Hippocampal formation (tissue), 2 donors: ENCODE measurements around the gene GLB1L2.
"Not testable (repeated sequence)": the region's sequence is repeated elsewhere in the genome, so short reads cannot be mapped to it uniquely, and the experiment has no call there.

Source experiments
- DNase-seq, 2 donors: peaks; one replicate each; lab custom pipeline; 2025; lab: John Stamatoyannopoulos, UW

Gene GLB1L2, protein sequence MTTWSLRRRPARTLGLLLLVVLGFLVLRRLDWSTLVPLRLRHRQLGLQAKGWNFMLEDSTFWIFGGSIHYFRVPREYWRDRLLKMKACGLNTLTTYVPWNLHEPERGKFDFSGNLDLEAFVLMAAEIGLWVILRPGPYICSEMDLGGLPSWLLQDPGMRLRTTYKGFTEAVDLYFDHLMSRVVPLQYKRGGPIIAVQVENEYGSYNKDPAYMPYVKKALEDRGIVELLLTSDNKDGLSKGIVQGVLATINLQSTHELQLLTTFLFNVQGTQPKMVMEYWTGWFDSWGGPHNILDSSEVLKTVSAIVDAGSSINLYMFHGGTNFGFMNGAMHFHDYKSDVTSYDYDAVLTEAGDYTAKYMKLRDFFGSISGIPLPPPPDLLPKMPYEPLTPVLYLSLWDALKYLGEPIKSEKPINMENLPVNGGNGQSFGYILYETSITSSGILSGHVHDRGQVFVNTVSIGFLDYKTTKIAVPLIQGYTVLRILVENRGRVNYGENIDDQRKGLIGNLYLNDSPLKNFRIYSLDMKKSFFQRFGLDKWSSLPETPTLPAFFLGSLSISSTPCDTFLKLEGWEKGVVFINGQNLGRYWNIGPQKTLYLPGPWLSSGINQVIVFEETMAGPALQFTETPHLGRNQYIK

DNA sequence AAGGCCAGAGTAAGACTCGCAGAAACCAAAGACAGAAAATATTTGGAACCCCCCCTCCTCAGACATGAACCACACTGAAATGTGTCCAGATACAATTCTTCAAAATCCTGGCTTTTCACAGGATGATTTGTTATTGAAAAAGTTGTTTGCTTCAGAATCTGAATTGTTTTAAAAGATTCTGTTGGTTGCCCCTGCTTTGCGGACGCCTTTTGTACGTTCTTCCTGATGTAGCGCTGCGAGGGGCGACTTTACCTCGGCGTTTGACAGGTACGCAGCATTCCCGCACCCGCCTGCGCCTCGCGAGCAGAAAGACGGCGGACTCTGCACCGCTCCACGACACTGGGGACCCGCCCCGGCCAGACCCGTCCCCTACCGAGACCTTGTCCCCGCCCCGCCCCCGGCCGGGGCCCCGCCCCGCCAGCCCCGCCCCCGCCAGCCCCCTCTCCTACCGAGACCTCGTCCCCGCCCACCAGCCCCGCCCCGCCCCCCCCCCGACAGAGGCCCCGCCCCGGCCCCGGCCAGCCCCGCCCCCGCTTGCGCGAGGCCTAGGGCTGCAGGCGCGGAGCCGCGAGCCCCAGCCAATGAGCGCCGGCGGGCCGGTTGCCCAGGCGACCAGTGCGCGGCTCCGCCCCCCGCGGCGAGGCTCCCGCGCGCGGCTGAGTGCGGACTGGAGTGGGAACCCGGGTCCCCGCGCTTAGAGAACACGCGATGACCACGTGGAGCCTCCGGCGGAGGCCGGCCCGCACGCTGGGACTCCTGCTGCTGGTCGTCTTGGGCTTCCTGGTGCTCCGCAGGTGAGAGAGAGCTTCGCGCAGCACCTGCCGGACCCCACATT is at the start of gene GLB1L2:
GLB1L2 (plus strand) TSS at position 635 of the 835 bp plus-strand sequence; CDS start at position 709, 74 bp downstream.
- DNase-seq = peak; percentile 42 to 63

DNA sequence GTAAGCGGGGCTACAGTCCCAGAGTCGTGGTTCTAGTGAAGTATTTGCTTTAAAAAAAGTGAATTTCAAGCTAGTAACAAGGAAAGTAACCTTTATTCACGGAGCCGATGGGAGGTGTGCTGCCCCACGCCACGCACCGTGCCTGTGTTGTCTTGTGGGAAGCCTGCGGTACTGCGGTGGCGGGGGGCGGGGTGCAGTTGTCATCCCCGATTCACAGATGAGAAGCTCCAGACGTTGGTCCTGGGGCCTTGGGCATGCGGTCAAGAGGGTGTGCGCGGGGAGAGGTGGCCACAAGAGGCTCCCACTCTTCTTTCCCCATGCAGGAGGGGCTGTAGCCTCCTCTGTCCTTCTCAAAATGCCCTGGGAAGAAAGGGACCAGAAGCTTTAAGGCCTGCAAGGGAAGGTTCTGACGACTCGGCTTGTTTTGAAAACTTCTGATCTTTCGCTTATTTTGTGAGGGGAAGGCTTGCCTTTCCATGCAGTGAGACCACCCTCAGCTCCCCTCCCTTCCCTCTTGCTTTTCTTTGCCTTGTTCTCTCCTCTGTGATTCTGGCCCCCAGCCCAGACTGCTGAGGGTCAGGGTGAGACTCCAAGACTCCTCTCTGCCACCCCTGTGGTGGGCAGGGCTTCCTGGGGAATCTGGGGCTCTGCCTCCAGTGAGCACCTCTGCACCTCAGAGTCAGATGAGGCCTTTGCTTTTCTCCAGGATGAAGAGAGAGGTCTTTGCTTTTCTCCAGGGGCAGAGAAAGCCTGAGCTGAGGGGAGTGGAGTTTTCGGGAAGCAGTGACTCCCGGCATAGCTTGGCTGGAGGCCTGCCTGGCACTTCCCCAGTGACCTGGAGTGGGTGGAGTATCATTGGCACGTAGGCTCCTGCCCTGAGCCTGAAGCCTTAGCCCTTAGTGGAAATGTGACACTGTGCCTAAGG is 49.4 kb upstream of the GLB1L2 start:
- no peak for DNase-seq

DNA sequence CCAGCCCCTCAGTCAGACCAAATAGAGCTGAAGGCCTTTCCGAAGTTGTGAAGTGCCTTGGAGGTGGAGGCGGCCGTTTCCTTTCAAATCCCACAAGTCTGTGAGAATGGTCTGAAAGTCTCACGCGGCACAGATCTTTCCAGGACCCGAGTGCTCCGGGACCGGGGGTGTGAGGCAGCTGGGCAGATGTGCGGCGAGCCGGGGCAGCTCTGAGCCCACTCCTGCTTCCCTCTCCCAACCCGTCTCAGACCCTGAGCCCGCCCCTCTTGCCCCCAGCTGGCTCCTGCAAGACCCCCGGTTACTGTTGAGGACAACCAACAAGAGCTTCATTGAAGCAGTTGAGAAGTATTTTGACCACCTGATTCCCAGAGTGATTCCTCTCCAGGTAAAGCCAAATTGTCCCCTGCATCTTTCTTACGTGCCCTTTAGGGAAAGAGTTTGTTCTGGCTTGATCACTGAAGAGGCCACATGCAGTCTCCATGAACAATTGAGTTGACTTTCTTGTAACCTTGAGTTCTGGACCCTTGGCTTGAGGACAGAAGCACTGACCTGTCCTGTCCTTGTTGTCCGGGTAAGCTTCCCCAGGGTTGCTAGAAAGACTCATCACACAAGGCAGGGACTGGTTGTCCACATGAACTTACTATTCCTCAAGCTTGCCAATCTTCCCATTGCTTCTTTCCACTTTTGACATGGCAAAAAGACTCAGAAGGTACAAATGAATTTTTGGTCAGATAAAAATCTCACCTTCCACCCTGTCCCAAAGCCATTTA is 48.1 kb upstream of the GLB1L2 start:
- no peak for DNase-seq

DNA sequence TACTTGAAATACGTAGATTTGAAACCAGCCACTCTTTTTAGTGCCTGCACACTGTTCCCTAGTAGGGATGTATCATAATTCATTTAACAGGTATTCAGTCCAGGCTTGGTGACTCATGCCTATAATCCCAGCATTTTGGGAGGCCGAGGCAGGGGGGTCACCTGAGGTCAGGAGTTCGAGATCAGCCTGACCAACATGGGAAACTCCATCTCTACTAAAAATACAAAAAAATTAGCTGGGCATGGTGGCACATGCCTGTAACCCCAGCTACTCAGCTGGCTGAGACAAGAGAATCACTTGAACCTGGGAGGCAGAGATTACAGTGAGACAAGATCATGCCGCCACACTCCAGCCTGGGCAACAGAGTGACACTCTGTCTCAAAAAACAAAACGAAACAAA is 47.4 kb upstream of the GLB1L2 start:
- not testable (repeated sequence) for DNase-seq

DNA sequence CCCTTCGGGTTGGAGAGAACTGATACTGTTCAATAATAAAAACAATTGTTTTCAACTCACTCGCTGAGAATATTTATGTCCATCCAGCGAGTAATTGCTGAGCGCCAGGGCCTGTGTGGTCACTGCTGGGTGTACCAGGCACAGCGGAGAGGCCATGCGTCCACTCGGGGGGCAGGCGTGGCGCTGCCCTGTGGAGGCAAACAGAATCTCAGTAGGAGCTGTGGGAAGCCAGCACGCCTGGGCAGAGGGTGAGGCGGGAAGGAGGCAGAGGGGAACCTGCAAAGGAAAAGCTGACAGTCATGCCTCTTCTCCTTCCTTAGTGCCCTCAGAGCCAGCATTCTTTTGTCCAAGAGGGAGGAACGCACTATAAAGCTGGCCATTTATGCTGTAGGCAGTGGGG is 44.2 kb upstream of the GLB1L2 start:
- DNase-seq = no peak

DNA sequence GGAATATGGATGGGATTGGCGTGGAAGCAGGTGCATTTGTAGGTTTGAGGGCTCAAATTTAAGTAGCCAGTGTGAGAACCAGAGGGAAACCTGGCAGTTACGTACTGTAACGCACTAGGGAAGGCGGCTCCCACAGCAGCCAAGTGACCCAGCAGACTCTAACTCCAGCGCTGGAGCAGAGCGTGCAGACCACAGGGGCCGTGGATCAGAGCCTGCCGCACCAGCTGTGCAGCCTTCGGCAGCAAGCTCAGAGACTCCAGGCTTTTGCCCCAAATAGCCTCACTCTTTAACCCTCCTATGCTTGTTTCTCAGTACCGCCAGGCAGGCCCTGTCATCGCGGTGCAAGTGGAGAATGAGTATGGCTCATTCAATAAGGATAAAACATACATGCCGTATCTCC is 43.3 kb upstream of the GLB1L2 start:
- DNase-seq = no peak

DNA sequence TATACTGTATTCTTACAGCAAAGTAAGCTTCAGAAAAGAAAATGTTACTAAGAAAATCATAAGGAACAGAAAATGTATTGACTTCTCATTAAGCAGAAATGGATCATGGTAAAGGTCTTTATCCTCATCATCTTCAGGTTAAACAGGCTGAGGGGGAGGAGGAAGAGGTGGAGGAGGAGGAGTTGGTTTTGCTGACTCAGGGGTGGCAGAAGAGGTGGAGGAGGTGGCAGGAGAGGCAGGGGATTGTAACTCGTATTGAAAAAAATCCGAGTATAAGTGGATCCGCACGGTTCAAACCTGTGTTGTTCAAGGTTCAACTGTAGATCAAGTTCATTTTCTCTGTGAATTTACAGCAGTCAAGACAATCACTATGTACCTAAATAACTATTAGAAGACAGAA is 42.6 kb upstream of the GLB1L2 start:
- DNase-seq = no peak

DNA sequence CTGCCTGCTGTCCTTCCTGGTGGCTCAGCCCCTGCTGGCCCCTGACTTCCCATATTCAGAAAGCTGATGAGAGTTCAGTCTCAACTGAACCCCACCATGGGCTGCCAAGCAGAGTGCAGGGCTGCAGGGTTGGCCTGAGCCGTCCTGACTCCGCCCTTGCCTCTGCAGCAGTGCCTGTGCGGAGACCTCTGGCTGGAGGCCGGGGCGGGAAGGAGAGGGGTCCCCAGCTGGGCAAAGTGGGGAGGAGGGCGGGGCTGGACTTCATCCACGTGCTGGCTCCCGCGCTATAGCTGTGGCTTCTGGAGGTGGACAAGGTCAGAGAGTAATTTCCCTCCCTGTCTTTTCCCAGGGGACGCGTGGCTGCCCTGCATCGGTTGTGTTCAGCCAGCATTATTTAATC is 42.0 kb upstream of the GLB1L2 start:
- DNase-seq = no peak

DNA sequence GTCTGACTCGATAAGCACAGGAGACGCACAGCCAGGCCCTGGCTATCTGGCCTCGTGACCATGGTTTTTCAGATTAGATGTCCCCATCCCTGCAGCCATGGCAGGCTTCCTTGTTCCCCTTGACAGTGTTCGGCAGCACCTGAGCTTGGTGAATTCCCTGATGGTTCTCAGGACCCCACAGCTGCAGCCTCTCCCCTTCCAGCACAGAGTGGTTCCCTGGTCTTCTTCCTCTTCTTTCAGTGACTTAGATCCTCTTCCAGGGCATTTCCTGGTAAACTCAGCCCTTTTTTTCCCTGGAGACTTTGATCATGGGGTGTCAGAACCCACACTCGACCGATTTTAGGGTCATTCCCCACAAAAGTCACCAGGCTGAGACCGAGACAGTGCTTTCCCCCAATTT is 41.1 kb upstream of the GLB1L2 start:
- no peak for DNase-seq

DNA sequence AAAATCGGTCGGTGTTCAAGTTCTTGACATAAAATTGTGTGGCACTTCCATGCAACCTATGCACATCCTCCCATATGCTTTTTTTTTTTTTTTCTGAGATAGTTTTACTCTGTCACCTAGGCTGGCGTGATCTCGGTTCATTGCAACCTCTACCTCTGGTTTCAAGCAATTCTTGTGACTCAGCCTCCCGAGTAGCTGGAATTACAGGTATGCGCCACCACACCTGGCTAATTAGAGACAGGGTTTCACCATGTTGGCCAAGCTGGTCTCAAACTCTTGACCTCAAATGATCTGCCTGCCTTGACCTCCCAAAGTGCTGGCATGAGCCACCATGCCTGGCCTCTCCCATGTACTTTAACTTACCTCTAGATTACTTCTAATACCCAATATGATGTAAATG is 40.6 kb upstream of the GLB1L2 start:
- no peak for DNase-seq

DNA sequence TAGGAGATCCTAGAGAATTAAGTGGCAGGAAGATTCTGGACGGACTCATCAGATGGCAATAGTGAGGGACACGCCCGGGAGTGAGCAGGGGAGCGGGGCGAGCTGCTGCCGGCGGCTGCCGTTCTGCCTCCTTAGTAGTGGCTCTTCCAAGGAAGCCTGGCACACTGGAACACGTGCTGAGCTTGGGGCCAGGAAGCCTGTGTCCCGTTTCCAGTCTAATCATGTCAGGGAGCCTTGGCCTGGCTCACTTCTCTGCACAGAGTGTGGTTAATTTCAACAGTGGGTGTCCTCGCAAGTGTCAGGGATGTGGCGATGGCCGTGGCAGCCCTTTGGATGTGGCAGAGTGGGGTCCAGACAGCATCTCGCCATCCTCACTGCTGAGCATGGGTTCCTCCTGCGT is 39.1 kb upstream of the GLB1L2 start:
- DNase-seq = no peak

DNA sequence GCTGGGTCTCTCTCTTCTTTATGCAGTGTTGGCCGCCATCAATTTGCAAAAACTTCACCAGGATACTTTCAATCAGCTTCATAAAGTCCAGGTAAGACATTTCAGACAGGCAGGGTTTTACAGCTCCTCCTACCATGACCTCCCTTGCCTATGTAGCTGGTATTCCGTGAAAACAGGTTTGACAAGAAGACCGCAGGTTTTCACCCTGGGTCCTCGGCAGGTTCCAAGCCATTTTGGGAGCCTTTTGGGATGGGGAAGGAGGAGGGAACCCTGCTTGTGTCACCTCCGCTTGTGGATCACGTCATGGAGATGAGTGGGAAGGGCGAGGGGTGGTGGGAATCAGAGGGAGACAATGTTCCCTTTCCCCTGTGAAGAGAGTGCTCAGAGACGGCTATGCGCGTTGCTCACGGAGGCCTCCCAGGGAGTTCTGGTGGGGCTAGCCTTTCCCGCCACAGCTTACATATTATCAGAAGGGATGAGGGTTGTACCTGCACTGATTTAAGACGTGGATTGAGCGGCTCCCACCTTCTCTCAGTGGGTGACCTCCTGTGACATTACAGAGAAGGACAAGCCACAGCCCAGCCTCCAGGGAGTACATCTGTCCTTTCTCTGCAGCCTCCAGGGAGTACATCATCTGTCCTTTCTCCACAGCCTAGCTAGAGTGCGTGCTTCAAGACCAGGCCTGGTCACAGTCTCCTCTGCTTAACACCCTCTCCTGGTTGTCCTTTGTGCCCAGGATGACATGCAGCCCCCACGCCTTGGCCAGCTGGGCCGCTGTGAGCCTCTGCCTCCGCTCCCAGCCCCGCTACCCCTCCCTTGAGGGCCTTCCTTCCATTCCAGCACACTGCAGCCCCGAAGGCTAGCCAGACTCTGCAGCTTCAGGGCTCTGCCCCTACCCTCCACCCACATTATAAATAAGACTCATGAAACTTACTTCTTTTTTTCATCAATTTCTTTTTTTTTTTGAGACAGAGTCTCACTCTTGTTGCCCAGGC is 38.4 kb upstream of the GLB1L2 start:
- no peak for DNase-seq

DNA sequence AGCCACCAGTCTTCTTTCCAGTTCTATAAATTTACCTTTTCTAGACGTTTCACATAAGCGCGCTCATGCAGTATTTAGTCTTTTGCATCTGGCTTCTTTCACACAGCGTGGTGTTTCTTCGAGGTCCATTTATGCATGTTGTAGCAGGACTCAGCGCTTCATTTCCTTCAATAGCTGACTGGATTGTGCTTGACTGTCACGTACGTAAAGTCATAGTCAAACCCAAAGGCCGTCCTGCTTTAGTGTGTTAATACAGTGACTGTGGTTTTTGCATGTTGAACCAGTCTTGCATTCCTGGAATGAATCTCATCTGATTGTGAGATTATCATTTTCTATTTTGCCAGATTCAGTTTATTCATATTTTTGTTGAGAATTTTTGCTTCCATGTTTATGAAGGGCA is 37.1 kb upstream of the GLB1L2 start:
- DNase-seq = no peak

DNA sequence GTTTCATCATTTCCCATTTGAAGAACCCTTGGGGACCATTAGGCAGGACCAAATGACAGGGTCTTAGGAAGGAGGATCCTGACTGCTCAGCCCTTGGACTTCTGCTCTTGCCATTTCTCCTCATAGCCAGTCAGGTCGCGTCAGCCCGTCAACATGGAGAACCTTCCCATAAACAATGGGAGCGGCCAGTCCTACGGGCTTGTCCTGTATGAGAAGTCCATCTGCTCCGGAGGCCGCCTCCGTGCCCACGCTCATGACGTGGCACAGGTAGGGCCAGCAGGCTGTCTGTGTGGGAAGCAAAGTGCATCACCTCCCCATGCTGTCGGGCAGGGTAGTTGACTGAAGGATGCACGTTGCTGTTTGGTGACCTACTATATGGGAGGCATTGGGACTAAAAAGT is 19.6 kb upstream of the GLB1L2 start:
- DNase-seq = no peak

DNA sequence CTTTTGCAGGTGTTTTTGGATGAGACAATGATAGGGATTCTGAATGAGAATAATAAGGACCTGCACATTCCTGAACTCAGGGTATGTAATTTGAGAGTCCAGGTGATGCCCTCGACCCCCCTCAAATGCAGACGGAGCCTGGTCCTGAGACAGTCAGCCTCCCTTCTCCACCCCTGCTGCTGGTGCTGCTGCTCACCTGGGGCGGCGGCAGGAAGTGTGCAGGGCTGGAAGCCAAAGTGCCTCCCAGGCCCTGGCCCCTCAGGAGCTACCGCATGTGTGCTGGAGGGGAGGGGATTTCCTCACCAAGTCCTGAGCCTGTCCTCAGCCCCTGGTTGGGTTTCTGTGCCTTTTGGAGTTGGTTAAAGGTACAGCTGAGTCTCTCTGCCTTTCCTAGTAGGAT is 19.0 kb upstream of the GLB1L2 start:
- DNase-seq = no peak

DNA sequence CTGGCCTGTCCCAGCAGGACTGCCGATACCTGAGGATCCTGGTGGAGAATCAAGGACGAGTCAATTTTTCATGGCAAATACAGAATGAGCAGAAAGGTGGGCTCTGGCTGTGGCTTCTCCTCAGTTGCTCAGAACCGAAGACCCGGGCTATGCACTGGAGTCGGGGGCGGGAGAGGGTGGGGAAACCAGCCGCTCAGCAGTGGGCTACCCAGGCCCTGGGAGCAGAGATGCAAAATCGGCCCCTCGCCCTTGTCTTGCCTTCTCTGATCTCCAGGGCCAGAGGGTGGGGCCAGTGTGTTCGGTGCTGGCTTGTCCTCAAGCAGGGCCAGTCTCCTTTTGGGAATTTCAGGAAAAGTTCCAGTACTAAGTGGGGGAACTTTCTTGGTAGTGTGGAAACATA is 18.4 kb upstream of the GLB1L2 start:
- no peak for DNase-seq

DNA sequence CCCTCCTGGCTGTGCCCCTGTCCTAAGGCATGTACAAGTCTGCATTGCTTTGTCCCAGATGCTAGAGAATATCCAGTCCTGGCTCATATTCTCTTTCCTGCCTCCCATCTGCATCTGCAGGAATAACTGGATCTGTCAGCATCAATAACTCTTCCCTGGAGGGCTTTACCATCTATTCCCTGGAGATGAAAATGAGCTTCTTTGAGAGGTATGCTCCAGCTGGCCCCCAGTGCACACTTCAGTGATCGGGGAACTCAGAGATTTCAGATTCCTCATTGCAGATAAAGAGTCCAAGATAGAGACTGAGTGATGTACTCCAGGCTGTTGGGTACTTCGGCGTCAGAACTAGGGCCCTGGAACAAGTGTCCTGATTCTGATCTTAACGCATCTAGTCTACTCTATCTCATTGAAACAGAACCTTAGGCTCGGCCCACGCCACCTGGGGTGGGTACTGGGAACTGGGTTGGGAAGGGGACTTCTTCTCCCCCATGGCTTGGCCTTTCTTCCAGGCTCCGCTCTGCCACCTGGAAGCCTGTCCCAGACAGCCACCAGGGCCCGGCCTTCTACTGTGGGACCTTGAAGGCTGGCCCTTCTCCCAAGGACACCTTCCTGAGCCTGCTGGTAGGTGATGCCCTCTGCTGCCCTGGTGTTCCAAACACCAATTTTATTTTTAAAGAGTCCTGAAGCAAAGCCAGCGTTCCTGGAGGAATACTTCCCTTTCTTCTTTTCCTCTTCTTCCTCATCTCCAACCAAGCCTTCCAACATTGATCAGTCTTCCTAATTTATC is 17.8 kb upstream of the GLB1L2 start:
- DNase-seq = no peak

DNA sequence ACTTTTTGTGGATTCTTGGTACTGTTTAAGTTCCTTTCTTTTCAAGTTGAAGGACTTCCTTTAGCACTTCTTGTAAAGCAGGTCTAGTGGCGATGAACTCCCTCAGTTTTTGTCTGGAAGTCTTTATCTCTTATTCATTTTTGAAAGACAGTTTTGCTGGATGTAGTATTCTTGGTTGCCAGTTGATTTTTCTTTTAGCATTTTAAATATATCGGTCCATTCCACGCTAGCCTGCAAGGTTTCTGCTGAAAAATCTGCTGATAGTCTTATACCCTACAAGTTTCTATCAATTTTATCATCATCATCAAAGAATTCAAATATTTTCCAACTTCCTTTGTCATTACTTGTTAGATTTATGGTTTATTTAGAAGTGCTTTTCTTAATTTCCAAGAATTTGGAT is 14.7 kb upstream of the GLB1L2 start:
- no peak for DNase-seq

DNA sequence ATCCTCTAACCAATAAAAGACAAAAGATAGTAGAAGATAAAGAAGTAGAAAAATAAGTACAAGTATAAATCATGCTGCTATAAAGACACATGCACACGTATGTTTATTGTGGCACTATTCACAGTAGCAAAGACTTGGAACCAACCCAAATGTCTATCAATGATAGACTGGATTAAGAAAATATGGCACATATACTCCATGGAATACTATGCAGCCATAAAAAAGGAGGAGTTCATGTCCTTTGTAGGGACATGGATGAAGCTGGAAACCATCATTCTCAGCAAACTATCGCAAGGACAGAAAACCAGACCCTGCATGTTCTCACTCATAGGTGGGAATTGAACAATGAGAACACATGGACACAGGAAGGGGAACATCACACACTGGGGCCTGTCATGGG is 10.4 kb upstream of the GLB1L2 start:
- not testable (repeated sequence) for DNase-seq
